ENCODE results near the gene GLYATL2.

Gene GLYATL2

GRCh38 chr11:58801974-58802545, 42.4 kb downstream of the GLYATL2 start:
- no peak for DNase-seq (ENCODE audit: low read depth in 3 of 3, low spot score in 1 of 3)

DNA sequence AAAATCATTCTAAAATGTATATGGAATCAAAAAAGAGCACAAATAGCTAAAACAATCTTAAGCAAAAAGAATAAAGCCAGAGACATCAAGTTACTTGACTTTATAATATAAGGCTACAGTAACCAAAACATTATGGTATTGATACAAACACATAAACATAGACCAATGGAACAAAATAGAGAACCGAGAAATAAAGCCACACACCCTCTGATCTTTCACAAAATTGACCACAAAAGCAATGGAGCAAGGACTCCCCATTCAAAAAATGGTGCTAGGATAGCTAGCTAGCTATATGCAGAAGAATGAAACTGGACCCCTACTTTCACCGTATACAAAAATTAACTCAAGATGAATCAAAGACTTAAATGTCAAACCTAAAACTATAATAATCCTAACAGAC, 43.2 kb downstream of the GLYATL2 start:
- no peak for DNase-seq (ENCODE audit: low read depth in 3 of 3, low spot score in 1 of 3)

GRCh38 chr11:58796333-58796732, 48.2 kb downstream of the GLYATL2 start:
- DNase-seq (ENCODE audit: low read depth in 3 of 3, low spot score in 1 of 3) = no peak

DNA sequence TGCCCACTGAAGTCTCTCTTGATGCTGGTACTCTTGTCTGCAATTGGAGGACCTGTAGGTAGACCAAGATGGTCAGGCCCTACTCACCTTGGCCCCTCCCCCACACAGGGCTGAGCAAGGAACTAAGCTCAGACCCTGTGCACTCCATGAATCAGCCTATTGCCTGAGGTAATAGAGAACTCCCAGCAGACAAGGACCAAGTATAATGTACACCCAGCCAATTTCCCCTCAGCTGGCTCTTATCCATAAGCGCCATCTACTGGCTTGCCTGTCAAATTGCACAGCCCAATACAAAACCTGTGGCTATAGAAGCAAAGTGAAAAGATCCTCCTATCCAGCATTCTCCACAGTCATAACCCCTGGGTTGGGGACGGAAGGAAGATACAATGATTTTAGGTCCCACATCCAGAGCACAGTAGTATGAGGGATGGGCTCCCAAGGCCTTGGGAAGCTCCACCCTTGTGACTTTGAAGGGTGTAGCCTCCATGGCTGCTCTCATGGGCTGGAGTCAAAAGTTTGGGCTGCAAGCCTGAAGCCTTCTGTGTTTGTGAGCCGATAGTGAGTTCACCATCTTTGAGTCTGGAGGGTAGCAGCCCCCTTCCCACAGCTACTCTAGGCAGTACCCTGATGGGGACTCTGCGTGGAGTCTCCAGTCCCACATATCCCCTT, 56.0 kb downstream of the GLYATL2 start:
- DNase-seq (ENCODE audit: low read depth in 3 of 3, low spot score in 1 of 3) = peak in 1 of 3 donors; percentile 14

GRCh38 chr11:58787903-58788302, 56.6 kb downstream of the GLYATL2 start:
- no peak for DNase-seq (ENCODE audit: low read depth in 3 of 3, low spot score in 1 of 3)

DNA sequence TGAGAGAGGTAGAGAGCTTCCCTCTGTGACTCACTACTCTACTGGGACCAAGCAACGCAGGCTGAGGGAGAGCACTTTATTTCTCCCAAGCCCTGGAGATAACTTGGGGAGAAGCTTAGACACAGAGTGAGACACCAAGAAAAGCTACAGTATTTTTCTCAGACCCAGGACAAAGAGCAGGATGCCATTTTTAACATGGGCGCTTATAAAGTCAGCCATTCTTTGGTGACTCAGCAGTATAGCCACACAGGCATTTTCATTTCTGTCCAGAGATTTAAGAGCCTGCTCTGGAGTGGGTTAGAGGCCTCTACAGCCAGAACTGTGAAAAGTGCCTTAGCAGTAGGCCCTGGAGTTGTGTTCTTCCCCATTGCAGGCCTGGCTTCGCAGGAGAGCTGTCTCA, 57.8 kb downstream of the GLYATL2 start:
- DNase-seq (ENCODE audit: low read depth in 3 of 3, low spot score in 1 of 3) = no peak

GRCh38 chr11:58784995-58785394, 59.5 kb downstream of the GLYATL2 start:
- no peak for DNase-seq (ENCODE audit: low read depth in 3 of 3, low spot score in 1 of 3)

All from stimulated activated CD4-positive, alpha-beta T cell treated with anti-CD3 and anti-CD28 coated beads, TNF-alpha, amount 100 ng/mL, for 1 hour (primary cell).